Epithelial cell of proximal tubule (primary cell): Measurements from ENCODE around the gene AIFM1. TPM values are rescaled to one million over a fixed set of nuclear protein-coding genes. Genes with fewer than 3 reads are reported as not detected.
A peak's percentile ranks its signal among the peaks of the same experiment; 100 is the strongest.

Source experiments
- DNase-seq: peaks from one replicate; pipeline ENCODE4 v3.0.0-alpha.2; 2011; ENCODE audit warnings: low read depth
- H3K4me3 ChIP-seq: 2 replicates; pipeline ENCODE4 v1.5.1; 2011; ENCODE audit warnings: low read depth, mild to moderate bottlenecking, low read length
- CTCF ChIP-seq: conservative IDR thresholded peaks from 2 replicates; pipeline ENCODE4 v1.5.1; 2012; ENCODE audit warnings: low read depth, mild to moderate bottlenecking, low read length
- total RNA-seq: library from RNA; depleted of rRNA; stranded (reverse); fragments of >200 nt; gene quantifications from 2 replicates; pipeline ENCODE4 v1.2.3, GENCODE V29; 2015

The AIFM1 gene
- total RNA-seq, 1 donor from 2014 or later = 29.8 TPM

DNA sequence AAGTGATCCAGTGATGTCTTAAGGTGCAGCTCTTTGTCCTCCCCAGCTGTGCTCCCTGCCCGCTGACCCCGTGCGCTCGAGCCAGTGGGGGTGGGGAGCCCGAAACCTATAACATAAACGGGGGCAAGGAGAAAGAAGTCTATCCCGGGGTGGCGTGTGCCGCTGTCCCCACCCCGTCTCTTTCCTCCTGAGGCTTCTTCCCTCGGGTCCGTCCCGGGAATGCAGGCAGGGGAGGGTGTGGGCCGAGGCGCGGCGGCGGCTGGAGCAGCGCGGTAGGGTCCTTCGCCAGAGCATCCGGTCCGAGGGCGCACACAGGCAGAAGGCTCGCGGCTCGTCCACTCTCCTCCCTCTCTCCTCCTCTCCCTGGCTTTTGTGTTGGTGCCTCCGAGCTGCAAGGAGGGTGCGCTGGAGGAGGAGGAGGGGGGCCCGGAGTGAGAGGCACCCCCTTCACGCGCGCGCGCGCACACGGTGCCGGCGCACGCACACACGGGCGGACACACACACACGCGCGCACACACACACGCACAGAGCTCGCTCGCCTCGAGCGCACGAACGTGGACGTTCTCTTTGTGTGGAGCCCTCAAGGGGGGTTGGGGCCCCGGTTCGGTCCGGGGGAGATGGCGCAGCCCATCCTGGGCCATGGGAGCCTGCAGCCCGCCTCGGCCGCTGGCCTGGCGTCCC, 5.9 kb upstream of the AIFM1 start, which contains the start of gene RAB33A:
Gene RAB33A, plus strand, starts transcription at position 517 of the 681 bp plus-strand sequence. Its CDS starts 101 bp downstream, at position 618.
- peak within 1 kb of the TSS; percentile 57 for H3K4me3 ChIP-seq
- DNase-seq = no peak
- no peak for TF ChIP-seq CTCF

DNA sequence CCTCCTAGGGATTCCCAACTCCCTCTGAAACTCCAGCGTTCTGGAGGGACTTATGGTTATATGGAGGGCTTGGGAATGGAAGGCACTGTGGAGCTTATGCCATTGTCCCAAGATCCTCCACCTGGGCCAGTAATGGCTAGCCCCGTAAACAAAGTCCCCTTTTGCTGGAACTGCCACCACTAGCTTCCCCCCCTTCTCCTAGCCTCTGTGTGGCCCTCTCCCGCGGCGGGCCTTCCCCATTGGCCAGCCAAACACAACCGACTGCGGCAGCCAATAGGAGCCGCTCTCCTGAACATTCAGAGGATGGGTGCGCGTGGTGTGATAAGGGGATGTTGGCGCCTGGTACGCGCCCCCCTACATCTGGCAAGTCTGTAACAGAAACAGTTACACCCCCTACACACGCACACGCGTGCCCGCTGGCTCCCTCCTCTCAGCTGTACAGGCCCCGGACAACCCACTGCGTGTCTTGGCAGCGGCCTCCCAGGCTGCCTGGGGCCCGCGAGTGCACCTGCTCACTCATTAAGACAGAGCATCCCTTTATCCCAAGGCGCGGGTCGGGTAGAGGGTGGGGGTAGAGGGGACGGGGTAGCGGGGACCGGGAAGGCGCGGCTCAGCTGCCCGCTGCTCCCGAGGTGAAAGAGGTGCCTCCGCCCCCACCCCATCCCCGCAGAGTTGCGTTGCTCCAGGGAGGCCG, 5.3 kb upstream of the AIFM1 start:
- peak overlapping the region; percentile 57 for H3K4me3 ChIP-seq
- no peak for TF ChIP-seq CTCF
- no peak for DNase-seq

- peak overlapping the region; percentile 78 for H3K4me3 ChIP-seq
- TF ChIP-seq CTCF = no peak
- no peak for DNase-seq
These were observed 1.4 kb upstream of the AIFM1 start for GRCh38 chrX:130167040-130167439.

- TF ChIP-seq CTCF = no peak
- H3K4me3 ChIP-seq = peak overlapping the region; percentile 78
- DNase-seq = no peak
These were observed 799 bp upstream of the AIFM1 start for GRCh38 chrX:130166503-130166777.

DNA sequence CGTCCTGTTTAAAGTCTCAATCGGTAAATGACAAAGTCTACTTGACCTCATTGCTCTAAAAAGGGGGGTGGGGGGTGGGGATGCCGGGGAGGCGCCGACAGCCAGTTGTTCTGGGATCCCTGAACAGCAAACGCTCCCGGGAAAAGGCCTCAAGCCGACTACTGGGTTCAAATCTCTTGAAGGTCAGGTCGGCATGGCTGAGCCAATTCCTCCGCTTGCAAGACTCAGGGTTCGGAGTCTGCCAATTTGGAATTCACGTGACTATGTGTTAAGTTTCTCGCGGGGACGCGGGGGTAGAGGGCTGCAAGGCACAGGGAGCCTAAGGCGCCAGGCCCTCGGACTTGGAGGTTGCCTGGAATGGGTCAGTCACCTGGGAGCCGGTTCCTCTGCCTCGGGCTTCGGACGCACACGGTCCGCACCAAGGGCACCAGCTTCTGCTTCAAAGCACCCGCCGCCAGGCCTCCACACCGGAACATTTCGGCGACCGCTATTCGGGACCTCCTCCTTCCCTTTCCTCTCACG, 399 bp downstream of the AIFM1 start:
- DNase-seq = no peak
- peak overlapping the region; percentile 78 for H3K4me3 ChIP-seq
- no peak for TF ChIP-seq CTCF

DNA sequence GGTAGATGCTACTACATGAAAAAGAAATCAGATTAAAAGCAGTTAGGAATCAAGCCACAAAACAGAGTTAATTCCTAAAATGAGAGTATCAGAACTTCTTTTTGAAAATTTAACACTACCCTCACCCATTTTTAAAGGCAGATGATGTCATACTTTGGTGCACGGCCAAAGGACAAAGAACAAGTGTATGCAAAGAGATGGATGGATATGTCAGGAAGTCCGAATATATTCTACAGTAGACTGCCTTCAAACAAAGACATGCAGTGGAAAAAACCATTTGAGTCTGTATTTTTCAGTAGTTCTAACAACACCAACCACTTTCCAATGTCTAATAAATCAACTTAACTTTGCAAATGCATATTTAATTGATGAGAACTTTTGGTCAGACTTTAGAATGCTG, 2.2 kb downstream of the AIFM1 start:
- no peak for TF ChIP-seq CTCF
- H3K4me3 ChIP-seq = peak overlapping the region; percentile 38
- DNase-seq = no peak
